Neural cell (in vitro differentiated cells): ENCODE measurements around the gene ANKRD55. TPM values are rescaled to one million over a fixed set of nuclear protein-coding genes. Genes with fewer than 3 reads are reported as not detected.

Source experiments
- H2AFZ ChIP-seq: fragments of 200-600, 300-800 bp; sonication (generic), shearing (Covaris generic); 2 replicates; pipeline ENCODE4 v1.6.0; 2014; ENCODE audit warnings: low read depth, mild to moderate bottlenecking, antibody characterized with exemption, low read length, moderate library complexity
- H3F3A ChIP-seq: fragments of 200-600 bp; shearing (Covaris generic); 2 replicates; pipeline ENCODE4 v1.6.1; 2016; ENCODE audit warnings: mild to moderate bottlenecking, moderate library complexity, mixed read lengths, antibody characterized with exemption, low read length; ENCODE audit not compliant: insufficient read depth, poor library complexity, severe bottlenecking
- H3K27ac ChIP-seq: fragments of 200-600, 300-800 bp; sonication (generic), shearing (Covaris generic); 2 replicates; pipeline ENCODE4 v1.5.1; 2014; ENCODE audit warnings: mild to moderate bottlenecking, low read length, moderate library complexity
- H3K27me3 ChIP-seq: fragments of 300-800, 200-600 bp; sonication (generic), shearing (Covaris generic); 2 replicates; pipeline ENCODE4 v1.6.0; 2014; ENCODE audit warnings: mild to moderate bottlenecking, low read depth, low read length, moderate library complexity; ENCODE audit not compliant: insufficient read depth
- H3K36me3 ChIP-seq: fragments of 300-800, 200-600 bp; sonication (generic), shearing (Covaris generic); 2 replicates; pipeline ENCODE4 v1.5.1; 2014; ENCODE audit warnings: mild to moderate bottlenecking, antibody characterized with exemption, low read length, moderate library complexity; ENCODE audit not compliant: insufficient read depth
- H3K4me2 ChIP-seq: fragments of 300-800, 200-600 bp; sonication (generic), shearing (Covaris generic); 2 replicates; pipeline ENCODE4 v1.6.0; 2014; ENCODE audit warnings: mild to moderate bottlenecking, low read length
- H3K4me3 ChIP-seq: fragments of 300-800, 200-600 bp; sonication (generic), shearing (Covaris generic); 2 replicates; pipeline ENCODE4 v1.5.1; 2014; ENCODE audit warnings: mild to moderate bottlenecking, low read length, moderate library complexity
- H3K79me2 ChIP-seq: fragments of 200-600 bp; shearing (Covaris generic); replicated peaks from 2 replicates; pipeline ENCODE4 v1.6.0; 2014; ENCODE audit warnings: mild to moderate bottlenecking, low read length, moderate library complexity; ENCODE audit not compliant: insufficient read depth
- H3K9ac ChIP-seq: fragments of 300-800, 200-600 bp; sonication (generic), shearing (Covaris generic); 2 replicates; pipeline ENCODE4 v1.6.1; 2016; ENCODE audit warnings: mild to moderate bottlenecking, low read length, mixed read lengths
- H3K9me2 ChIP-seq: fragments of 200-600 bp; shearing (Covaris generic); 2 replicates; pipeline ENCODE4 v1.6.1; 2016; ENCODE audit warnings: mild to moderate bottlenecking, low read length, mixed read lengths; ENCODE audit not compliant: insufficient read depth
- H3K9me3 ChIP-seq: fragments of 200-600, 300-800 bp; sonication (generic), shearing (Covaris generic); 2 replicates; pipeline ENCODE4 v1.6.1; 2016; ENCODE audit warnings: mild to moderate bottlenecking, mixed run types, low read length, moderate library complexity, mixed read lengths
- H4K20me1 ChIP-seq: fragments of 200-600 bp; shearing (Covaris generic); 2 replicates; pipeline ENCODE4 v1.6.1; 2016; ENCODE audit warnings: mild to moderate bottlenecking, mixed run types; ENCODE audit not compliant: insufficient read depth
- CTCF ChIP-seq: fragments of 450-650 bp; IDR thresholded peaks from 2 replicates; pipeline ENCODE4 v1.5.1; 2014; ENCODE audit warnings: antibody characterized with exemption, mild to moderate bottlenecking, moderate library complexity; ENCODE audit not compliant: poor library complexity, severe bottlenecking
- EP300 ChIP-seq: fragments of 450-650 bp; conservative IDR thresholded peaks from 2 replicates; pipeline ENCODE4 v1.6.1; 2014; ENCODE audit warnings: antibody characterized with exemption, mild to moderate bottlenecking, moderate library complexity; ENCODE audit not compliant: poor library complexity, severe bottlenecking
- EZH2 ChIP-seq: fragments of 200-600, 300-800 bp; shearing (Covaris generic), sonication (generic); IDR thresholded peaks from 2 replicates; pipeline ENCODE4 v1.6.1; 2014; ENCODE audit warnings: antibody characterized with exemption, low read length, borderline replicate concordance, mild to moderate bottlenecking; ENCODE audit not compliant: insufficient read depth, poor library complexity, severe bottlenecking
- MXI1 ChIP-seq: fragments of 450-650 bp; conservative IDR thresholded peaks from 2 replicates; pipeline ENCODE4 v1.6.1; 2014; ENCODE audit warnings: antibody characterized with exemption, mild to moderate bottlenecking; ENCODE audit not compliant: poor library complexity, severe bottlenecking
- POLR2AphosphoS5 ChIP-seq: IDR thresholded peaks from 2 replicates; pipeline ENCODE4 v1.6.1; 2012
- RAD21 ChIP-seq: fragments of 450-650 bp; conservative IDR thresholded peaks from 2 replicates; pipeline ENCODE4 v1.6.1; 2014; ENCODE audit warnings: antibody characterized with exemption, mild to moderate bottlenecking, moderate library complexity
- SMC3 ChIP-seq: fragments of 450-650 bp; conservative IDR thresholded peaks from 2 replicates; pipeline ENCODE4 v1.6.1; 2014; ENCODE audit warnings: antibody characterized with exemption, mild to moderate bottlenecking, moderate library complexity; ENCODE audit not compliant: poor library complexity
- TAF1 ChIP-seq: IDR thresholded peaks from 2 replicates; pipeline ENCODE4 v1.6.1; 2012; ENCODE audit warnings: low read depth
- polyA minus RNA-seq: library from RNA; depleted of rRNA, polyadenylated mRNA; stranded (reverse); fragments of >200 nt; gene quantifications from 2 replicates; pipeline ENCODE4 v1.2.3, GENCODE V29; 2014
- polyA plus RNA-seq: library from polyadenylated mRNA; depleted of rRNA; stranded (reverse); fragments of >200 nt; gene quantifications from 2 replicates; pipeline ENCODE4 v1.2.3, GENCODE V29; 2014
- TF ChIP-seq, protein P1 (sequence below): IDR thresholded peaks from 2 replicates; pipeline ENCODE4 v1.6.1; 2012; ENCODE audit warnings: borderline replicate concordance

The ANKRD55 gene
- 22.1 and 49.8 TPM in 2 replicates for polyA plus RNA-seq
- polyA minus RNA-seq: 15.2 and 15.6 TPM in 2 replicates

GRCh38 chr5:56233230-56233629, at the start of gene ANKRD55:
Gene ANKRD55, minus strand, starts transcription at chr5:56233330. Its CDS starts 417 bp downstream, at chr5:56232913.
- Histone ChIP-seq H3K27ac (peak within 1 kb of the TSS; percentile 81), H3K4me3 (peak within 1 kb of the TSS; percentile 64), H3F3A (no peaks in the 10 kb centered on the region), H4K20me1 (no peaks in the 10 kb centered on the region), H3K9me2 (no peaks in the 10 kb centered on the region), H3K9me3 (no peaks in the 10 kb centered on the region), H3K79me2 (no peaks in the 10 kb centered on the region), H3K27me3 (no peaks in the 10 kb centered on the region), H3K9ac (peak within 1 kb of the TSS; percentile 61), H3K36me3 (no peaks in the 10 kb centered on the region), H2AFZ (peak within 1 kb of the TSS; percentile 43), H3K4me2 (peak within 1 kb of the TSS; percentile 90)
- TF ChIP-seq EP300 (peak; percentile 69), TAF1 (no peak), MXI1 (peak; percentile 92), RAD21 (peak; percentile 6), POLR2AphosphoS5 (peak; percentile 80)

DNA sequence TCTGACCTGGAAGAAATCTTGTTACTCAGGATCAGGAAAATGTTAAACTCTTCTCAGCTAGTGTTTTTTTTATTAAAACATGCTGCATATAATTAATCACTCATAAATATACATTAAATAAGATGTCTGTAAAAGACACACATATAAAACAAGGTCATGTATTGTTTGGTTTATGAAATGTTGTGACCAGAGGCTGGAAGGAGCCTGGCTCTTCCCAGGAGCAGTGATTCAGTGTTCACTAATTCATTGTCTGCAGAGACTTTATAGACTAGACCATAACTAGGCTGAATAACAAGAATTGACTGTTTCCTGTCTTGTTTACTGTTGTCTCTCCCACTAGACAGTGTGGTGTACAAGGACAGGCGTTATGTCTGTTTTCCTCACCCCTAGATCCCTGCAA, 49.1 kb upstream of the ANKRD55 start:
- Histone ChIP-seq H3K4me3 (no peak overlapping the region), H2AFZ (no peak overlapping the region), H3F3A (no peaks in the 10 kb centered on the region), H3K9ac (no peak overlapping the region), H3K79me2 (no peaks in the 10 kb centered on the region), H3K9me3 (no peaks in the 10 kb centered on the region), H3K9me2 (no peaks in the 10 kb centered on the region), H4K20me1 (no peaks in the 10 kb centered on the region), H3K27ac (no peak overlapping the region), H3K27me3 (no peaks in the 10 kb centered on the region), H3K4me2 (no peak overlapping the region), H3K36me3 (no peaks in the 10 kb centered on the region)
- TF ChIP-seq MXI1: no peak
- TF ChIP-seq, protein P1, sequence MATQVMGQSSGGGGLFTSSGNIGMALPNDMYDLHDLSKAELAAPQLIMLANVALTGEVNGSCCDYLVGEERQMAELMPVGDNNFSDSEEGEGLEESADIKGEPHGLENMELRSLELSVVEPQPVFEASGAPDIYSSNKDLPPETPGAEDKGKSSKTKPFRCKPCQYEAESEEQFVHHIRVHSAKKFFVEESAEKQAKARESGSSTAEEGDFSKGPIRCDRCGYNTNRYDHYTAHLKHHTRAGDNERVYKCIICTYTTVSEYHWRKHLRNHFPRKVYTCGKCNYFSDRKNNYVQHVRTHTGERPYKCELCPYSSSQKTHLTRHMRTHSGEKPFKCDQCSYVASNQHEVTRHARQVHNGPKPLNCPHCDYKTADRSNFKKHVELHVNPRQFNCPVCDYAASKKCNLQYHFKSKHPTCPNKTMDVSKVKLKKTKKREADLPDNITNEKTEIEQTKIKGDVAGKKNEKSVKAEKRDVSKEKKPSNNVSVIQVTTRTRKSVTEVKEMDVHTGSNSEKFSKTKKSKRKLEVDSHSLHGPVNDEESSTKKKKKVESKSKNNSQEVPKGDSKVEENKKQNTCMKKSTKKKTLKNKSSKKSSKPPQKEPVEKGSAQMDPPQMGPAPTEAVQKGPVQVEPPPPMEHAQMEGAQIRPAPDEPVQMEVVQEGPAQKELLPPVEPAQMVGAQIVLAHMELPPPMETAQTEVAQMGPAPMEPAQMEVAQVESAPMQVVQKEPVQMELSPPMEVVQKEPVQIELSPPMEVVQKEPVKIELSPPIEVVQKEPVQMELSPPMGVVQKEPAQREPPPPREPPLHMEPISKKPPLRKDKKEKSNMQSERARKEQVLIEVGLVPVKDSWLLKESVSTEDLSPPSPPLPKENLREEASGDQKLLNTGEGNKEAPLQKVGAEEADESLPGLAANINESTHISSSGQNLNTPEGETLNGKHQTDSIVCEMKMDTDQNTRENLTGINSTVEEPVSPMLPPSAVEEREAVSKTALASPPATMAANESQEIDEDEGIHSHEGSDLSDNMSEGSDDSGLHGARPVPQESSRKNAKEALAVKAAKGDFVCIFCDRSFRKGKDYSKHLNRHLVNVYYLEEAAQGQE: no peak
- TF ChIP-seq SMC3: no peak
- TF ChIP-seq POLR2AphosphoS5: no peak
- TF ChIP-seq CTCF: no peak
- no peak for TF ChIP-seq TAF1
- no peak for TF ChIP-seq EZH2
- TF ChIP-seq EP300: no peak
- no peak for TF ChIP-seq RAD21
